ENCODE measurements around the gene RAMP3. TPM values are rescaled to one million over a fixed set of nuclear protein-coding genes. Genes with fewer than 3 reads are reported as not detected.

The RAMP3 gene
- total and polyA plus RNA-seq, 10 of the 15 experiments (the other 5 are each of a cell fraction or from before 2014, with no cell fraction given) = not detected

- TF ChIP-seq ZNF274 (IDR thresholded peaks at IDR 0.05; ENCODE audit: insufficient read depth, insufficient read length) (no peak), MEF2A (IDR thresholded peaks at IDR 0.05; ENCODE audit: insufficient read depth, low read depth, low read length) (no peak)
- Histone ChIP-seq H3K79me2 (ENCODE audit: control insufficient read depth, insufficient read depth, low read length) (no peaks in the 10 kb centered on the region), H3K4me1 (ENCODE audit: control insufficient read depth, insufficient read depth, low read length) (no peaks in the 10 kb centered on the region), H3K27me3 (replicated peaks in 1 of 2; ENCODE audit: control insufficient read depth in 2 of 2, insufficient read depth in 2 of 2, low read length in 1 of 2) (no peaks in the 10 kb centered on the region; a peak in 1 of 4 replicates), H3K9ac (ENCODE audit: control insufficient read depth, insufficient read depth, low read length) (no peak overlapping the region), H4K20me1 (ENCODE audit: control insufficient read depth, insufficient read depth) (no peaks in the 10 kb centered on the region), H3K4me2 (ENCODE audit: control insufficient read depth, insufficient read depth) (no peak overlapping the region), H3K9me3 (replicated peaks; ENCODE audit: control insufficient read depth, insufficient read depth, low read length) (no peaks in the 10 kb centered on the region), H3K4me3 (no peak overlapping the region), H3K36me3 (ENCODE audit: control insufficient read depth in 2 of 2, insufficient read depth in 2 of 2, low read length in 1 of 2) (no peaks in the 10 kb centered on the region), H2AFZ (ENCODE audit: control insufficient read depth, low read depth, low read length) (no peak overlapping the region), H3K27ac (ENCODE audit: control insufficient read depth, insufficient read depth) (no peak overlapping the region)
- FAIRE-seq = no peak
- ChIA-PET CTCF (no interaction called here), RAD21 (ENCODE audit: unreplicated experiment) (no interaction called here), SMC1A (ENCODE audit: uncharacterized antibody, unreplicated experiment) (no interaction called here), POLR2A (interaction anchor here (0.5 kb wide), 1 partner anchor 395 kb away, joined by 9 read pairs; no protein-coding TSS in a partner anchor)
- no peak for DNase-seq (ENCODE audit: low read depth, low spot score)
- no TSS peak for BruUV-seq (replicated peaks)
- no peak for ATAC-seq
- WGBS (ENCODE audit: insufficient coverage, insufficient replicate concordance, low lambda C conversion rate, missing lambda C conversion rate) = 66% methylated on average over 12 of the region's 12 CpGs
- in situ Hi-C loops (cut with MboI) = no loop called here
- intact Hi-C loops (cut with micrococcal nuclease; ENCODE audit: unreplicated experiment) = no loop called here
Observed at GRCh38 chr7:45219130-45219529, 61.5 kb downstream of the RAMP3 start.

DNA sequence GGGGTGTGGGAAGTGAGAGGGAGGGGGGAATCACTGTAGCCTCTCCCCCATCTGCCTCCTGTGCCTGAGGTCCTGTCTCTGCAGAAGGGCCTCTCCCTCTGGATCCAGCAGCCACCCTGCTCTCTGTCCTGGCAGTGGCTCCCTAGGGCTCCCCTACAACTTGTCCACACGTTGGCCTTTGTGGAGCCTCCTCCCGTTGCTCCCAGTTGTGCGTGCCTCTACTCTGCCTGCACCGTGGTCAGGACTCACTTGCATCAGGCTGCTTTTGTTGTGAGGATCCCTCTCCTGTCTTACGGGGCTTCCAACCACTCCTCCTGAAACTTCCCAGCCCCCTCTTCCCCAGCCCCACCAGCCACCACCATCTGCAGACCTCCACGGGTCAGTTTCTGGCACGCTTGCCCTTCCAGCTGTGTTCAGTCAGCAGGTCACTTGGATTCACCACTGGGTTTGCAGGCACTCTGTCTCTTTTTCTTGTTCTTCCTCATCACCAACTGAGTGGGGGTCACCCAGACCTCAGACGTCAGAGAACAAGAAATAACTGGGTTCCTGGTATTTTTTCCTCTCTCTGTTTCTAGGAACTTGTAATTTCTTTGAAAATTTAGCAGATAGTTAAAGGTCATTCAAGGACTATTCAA, 62.3 kb downstream of the RAMP3 start:
- ATAC-seq (no peak), DNase-seq (ENCODE audit: low read depth, low spot score) (no peak), FAIRE-seq (no peak)
- intact Hi-C loops (cut with micrococcal nuclease; ENCODE audit: unreplicated experiment) = no loop called here
- ChIA-PET RAD21 (ENCODE audit: unreplicated experiment) (no interaction called here), SMC1A (ENCODE audit: uncharacterized antibody, unreplicated experiment) (no interaction called here), CTCF (no interaction called here), POLR2A (no interaction called here)
- Histone ChIP-seq H3K4me1 (ENCODE audit: control insufficient read depth, insufficient read depth, low read length) (no peaks in the 10 kb centered on the region), H3K36me3 (ENCODE audit: control insufficient read depth in 2 of 2, insufficient read depth in 2 of 2, low read length in 1 of 2) (no peaks in the 10 kb centered on the region), H3K79me2 (ENCODE audit: control insufficient read depth, insufficient read depth, low read length) (no peaks in the 10 kb centered on the region), H3K9me3 (replicated peaks; ENCODE audit: control insufficient read depth, insufficient read depth, low read length) (no peaks in the 10 kb centered on the region), H2AFZ (ENCODE audit: control insufficient read depth, low read depth, low read length) (no peak overlapping the region), H4K20me1 (ENCODE audit: control insufficient read depth, insufficient read depth) (no peaks in the 10 kb centered on the region), H3K4me3 (no peak overlapping the region), H3K27me3 (replicated peaks in 1 of 2; ENCODE audit: control insufficient read depth in 2 of 2, insufficient read depth in 2 of 2, low read length in 1 of 2) (no peaks in the 10 kb centered on the region; a peak in 1 of 4 replicates), H3K27ac (ENCODE audit: control insufficient read depth, insufficient read depth) (no peak overlapping the region), H3K4me2 (ENCODE audit: control insufficient read depth, insufficient read depth) (no peak overlapping the region), H3K9ac (ENCODE audit: control insufficient read depth, insufficient read depth, low read length) (no peak overlapping the region)
- TF ChIP-seq GABPA (IDR thresholded peaks at IDR 0.05; ENCODE audit: low read depth) (no peak), NFXL1 (IDR thresholded peaks at IDR 0.05; ENCODE audit: borderline replicate concordance) (no peak), ESRRA (IDR thresholded peaks at IDR 0.05; ENCODE audit: low read length) (no peak), EZH2 (IDR thresholded peaks at IDR 0.05; ENCODE audit: borderline replicate concordance, control insufficient read depth, low read depth, low read length) (no peak), ZZZ3 (IDR thresholded peaks at IDR 0.05; ENCODE audit: control insufficient read depth, insufficient read length, low read depth) (no peak)
- BruUV-seq (replicated peaks) = no TSS peak
- 31% methylated on average over 7 of the region's 8 CpGs for WGBS (ENCODE audit: insufficient coverage, insufficient replicate concordance, low lambda C conversion rate, missing lambda C conversion rate)
- in situ Hi-C loops (cut with MboI) = no loop called here

Measured in GM12878 (cell line).